Activated CD4-positive, alpha-beta memory T cell treated with anti-CD3 and anti-CD28 coated beads for 36 hours (primary cell): ENCODE measurements around the gene ITPR3. TPM values are rescaled to one million over a fixed set of nuclear protein-coding genes. Genes with fewer than 3 reads are reported as not detected.
A peak's percentile ranks its signal among the peaks of the same experiment; 100 is the strongest.

Experiments used
- CTCF ChIA-PET: fragments of 350-600 bp; sonication (Branson Sonifier 250); formaldehyde crosslinking; loops from one replicate; lab custom pipeline; 2021; ENCODE audit warnings: antibody characterized with exemption, inconsistent platforms; lab: Charles Lee
- POLR2A ChIA-PET: fragments of 350-600 bp; sonication (Branson Sonifier 250); formaldehyde crosslinking; loops from one replicate; lab custom pipeline; 2021; ENCODE audit warnings: antibody characterized with exemption; lab: Charles Lee
- DNase-seq: peaks from one replicate; pipeline ENCODE4 v3.0.0-alpha.2; 2020
- H3K27ac Mint-ChIP-seq: one replicate; pipeline ENCODE4 v1.8.0; 2021; ENCODE audit warnings: mixed read lengths
- H3K27me3 Mint-ChIP-seq: one replicate; pipeline ENCODE4 v1.8.0; 2021; ENCODE audit warnings: mixed read lengths
- H3K36me3 Mint-ChIP-seq: one replicate; pipeline ENCODE4 v1.8.0; 2021; ENCODE audit warnings: mixed read lengths
- H3K4me1 Mint-ChIP-seq: one replicate; pipeline ENCODE4 v1.8.0; 2021; ENCODE audit warnings: low read depth, mixed read lengths
- H3K4me3 Mint-ChIP-seq: one replicate; pipeline ENCODE4 v1.8.0; 2021; ENCODE audit warnings: mild to moderate bottlenecking, mixed read lengths
- H3K9me3 Mint-ChIP-seq: one replicate; pipeline ENCODE4 v1.8.0; 2021; ENCODE audit warnings: mixed read lengths
- intact Hi-C: fragments of 100-400 bp; cut with micrococcal nuclease; formaldehyde crosslinking; loops from one replicate; pipeline ENCODE4 v1.15.1; 2023
- microRNA-seq: library from miRNA; unstranded; fragments of <30 nt; microRNA quantifications from one replicate; pipeline ENCODE4 v1.2.0, GENCODE V29; 2022; ENCODE audit warnings: borderline number of aligned reads, borderline microRNAs expressed, borderline replicate concordance
- total RNA-seq, 2 experiments: library from RNA; stranded (reverse); gene quantifications; one replicate each; pipeline ENCODE4 v1.2.3, GENCODE V29; 2021

ITPR3 gene
- total RNA-seq, 2 experiments from 2014 or later: 41.6 to 45.6 TPM

- H3K9me3 Mint-ChIP-seq: no peaks in the 10 kb centered on the region
- H3K27me3 Mint-ChIP-seq: peaks cover 7% of the 10 kb centered on the region
- H3K27ac Mint-ChIP-seq: no peak overlapping the region
- peaks cover 2% of the 10 kb centered on the region for H3K4me1 Mint-ChIP-seq
- DNase-seq: no peak
- H3K36me3 Mint-ChIP-seq: no peaks in the 10 kb centered on the region
- ChIA-PET CTCF (interaction anchor here (0.7 to 4.8 kb wide), 6 partner anchors 14 to 410 kb away, joined by 3 to 39 read pairs (median 5); no protein-coding TSS in a partner anchor), POLR2A (no interaction called here)
- H3K4me3 Mint-ChIP-seq: no peak overlapping the region
- intact Hi-C loops: no loop called here
Measured at GRCh38 chr6:33745548-33745947, 124.4 kb downstream of the ITPR3 start.

Small RNAs within 50 kb of the gene (microRNA-seq; reads per million reads assigned to microRNA genes)
- 13.4 reads per million, percentile 38 among the genes with 10 or more reads in this experiment for gene MIR3934

Other genes with a start within 250 kb of the ITPR3 start
- gene KIFC1, start 229.5 kb upstream of the ITPR3 start, total RNA-seq: 100 to 1,000 TPM in 1 of 2 experiments, 10 to 100 TPM in 1; 94.6 to 103 TPM
- 10 to 100 TPM; 32.4 to 42.3 TPM for gene PHF1, start 210.3 kb upstream of the ITPR3 start, total RNA-seq
- 100 to 1,000 TPM; 190 to 198 TPM for gene CUTA, start 203.2 kb upstream of the ITPR3 start, total RNA-seq
- gene SYNGAP1, start 201.3 kb upstream of the ITPR3 start, total RNA-seq: 10 to 100 TPM; 34.3 to 35.8 TPM
- gene ZBTB9, start 166.7 kb upstream of the ITPR3 start, total RNA-seq: 10 to 100 TPM in 1 of 2 experiments, 1 to 10 TPM in 1; 9.7 to 10.1 TPM
- 10 to 100 TPM; 56.3 to 57.7 TPM for gene BAK1, start 41.0 kb upstream of the ITPR3 start, total RNA-seq
- gene UQCC2, start 90.4 kb downstream of the ITPR3 start, total RNA-seq: 100 to 1,000 TPM; 157 to 160 TPM
- not detected for gene IP6K3, start 125.6 kb downstream of the ITPR3 start, total RNA-seq
- gene LEMD2, start 167.8 kb downstream of the ITPR3 start, total RNA-seq: 10 to 100 TPM; 51.4 to 54.8 TPM
- gene MLN, start 182.7 kb downstream of the ITPR3 start, total RNA-seq: not detected